ENCODE results near the gene MLNR. TPM values are rescaled to one million over a fixed set of nuclear protein-coding genes. Genes with fewer than 3 reads are reported as not detected.

The MLNR gene
- total RNA-seq (2022; extraction: Qiagen RNA extraction), result 0.45 to 0.70 TPM (median 0.50 TPM) in 5 replicates

DNA sequence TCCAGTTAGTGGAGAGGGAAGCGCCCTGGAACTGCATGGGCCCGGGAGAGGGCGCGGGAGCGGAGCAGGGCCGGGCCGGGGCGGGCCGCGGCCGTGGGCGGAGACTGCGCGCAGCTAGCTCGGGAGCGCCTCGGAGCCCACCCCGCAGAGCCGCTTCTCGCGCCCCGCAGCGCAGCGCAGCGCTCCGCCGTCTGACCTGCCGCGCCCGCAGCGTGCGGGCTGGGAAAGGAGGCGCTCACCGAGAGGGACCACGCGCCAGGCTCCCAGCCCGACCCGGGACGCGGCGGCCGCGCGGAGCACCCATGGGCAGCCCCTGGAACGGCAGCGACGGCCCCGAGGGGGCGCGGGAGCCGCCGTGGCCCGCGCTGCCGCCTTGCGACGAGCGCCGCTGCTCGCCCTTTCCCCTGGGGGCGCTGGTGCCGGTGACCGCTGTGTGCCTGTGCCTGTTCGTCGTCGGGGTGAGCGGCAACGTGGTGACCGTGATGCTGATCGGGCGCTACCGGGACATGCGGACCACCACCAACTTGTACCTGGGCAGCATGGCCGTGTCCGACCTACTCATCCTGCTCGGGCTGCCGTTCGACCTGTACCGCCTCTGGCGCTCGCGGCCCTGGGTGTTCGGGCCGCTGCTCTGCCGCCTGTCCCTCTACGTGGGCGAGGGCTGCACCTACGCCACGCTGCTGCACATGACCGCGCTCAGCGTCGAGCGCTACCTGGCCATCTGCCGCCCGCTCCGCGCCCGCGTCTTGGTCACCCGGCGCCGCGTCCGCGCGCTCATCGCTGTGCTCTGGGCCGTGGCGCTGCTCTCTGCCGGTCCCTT is at the start of gene MLNR:
TSS of gene MLNR (plus strand) at position 303 of the 820 bp plus-strand sequence. CDS start at position 303, 0 bp downstream.

DNA sequence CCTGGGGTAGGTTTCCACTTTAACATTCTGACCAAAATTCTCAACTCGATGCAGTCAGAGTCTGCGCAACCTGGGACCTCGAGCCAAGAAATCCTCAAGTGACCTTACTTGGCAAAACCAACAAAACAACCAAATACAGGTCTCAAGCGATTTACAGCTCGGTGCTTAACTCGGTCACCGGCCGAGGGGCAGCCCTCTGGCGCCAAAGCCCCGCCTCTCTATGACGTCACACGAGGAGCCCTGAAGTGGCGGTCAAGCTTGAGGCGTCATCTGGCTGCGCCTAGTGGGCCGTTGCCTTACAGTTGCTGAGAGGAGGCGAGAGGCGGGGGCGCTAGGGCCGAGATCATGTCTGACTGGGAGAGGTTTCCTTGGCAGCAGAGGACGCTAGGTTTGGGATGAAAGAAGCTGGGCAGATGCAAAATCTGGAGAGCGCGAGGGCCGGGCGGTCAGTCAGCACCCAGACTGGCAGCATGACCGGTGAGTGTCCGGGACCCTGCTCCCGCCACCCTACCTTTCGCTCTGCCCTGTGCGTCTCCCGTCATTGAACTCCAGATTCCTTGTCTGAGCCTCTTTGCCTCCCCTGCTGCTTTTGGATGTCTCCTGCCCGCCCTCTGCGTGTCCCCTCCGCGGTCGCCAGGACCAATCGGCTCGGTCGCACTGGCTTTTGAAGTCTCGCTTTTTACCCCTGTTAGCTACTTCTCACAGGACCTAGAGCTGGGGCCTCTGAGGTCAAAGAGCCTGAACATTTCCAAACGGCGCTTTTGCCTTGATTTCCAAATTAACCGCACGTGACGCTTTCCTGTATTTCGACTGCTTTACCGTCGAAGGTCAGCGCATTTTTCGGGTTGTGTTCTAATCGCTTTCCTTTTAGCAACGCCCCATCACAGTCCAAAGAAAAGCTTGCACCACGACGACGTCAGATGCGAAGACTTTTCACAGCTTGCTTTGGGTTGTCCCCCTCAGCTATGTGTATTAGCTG is 27.8 kb downstream of the MLNR start, which contains the start of gene CDADC1:
TSS of gene CDADC1 (plus strand) at position 283 of the 979 bp plus-strand sequence. CDS start at position 396, 113 bp downstream.

Other genes with a start within 250 kb of the MLNR start
- 14.9 to 22.8 TPM (median 18.8 TPM) in 5 replicates for gene FNDC3A, start 244.4 kb upstream of the MLNR start, total RNA-seq (2022; extraction: Qiagen RNA extraction)
- gene CDADC1, start 27.6 kb downstream of the MLNR start, total RNA-seq (2022; extraction: Qiagen RNA extraction), result 7.1 to 8.7 TPM (median 8.3 TPM) in 5 replicates
- 1.7 to 2.1 TPM (median 1.9 TPM) in 5 replicates for gene CAB39L, start 223.7 kb downstream of the MLNR start, total RNA-seq (2022; extraction: Qiagen RNA extraction)
- gene SETDB2, start 223.9 kb downstream of the MLNR start, total RNA-seq (2022; extraction: Qiagen RNA extraction), result 1.6 to 2.4 TPM (median 1.8 TPM) in 5 replicates